ENCODE data around the gene C9orf85.

DNA sequence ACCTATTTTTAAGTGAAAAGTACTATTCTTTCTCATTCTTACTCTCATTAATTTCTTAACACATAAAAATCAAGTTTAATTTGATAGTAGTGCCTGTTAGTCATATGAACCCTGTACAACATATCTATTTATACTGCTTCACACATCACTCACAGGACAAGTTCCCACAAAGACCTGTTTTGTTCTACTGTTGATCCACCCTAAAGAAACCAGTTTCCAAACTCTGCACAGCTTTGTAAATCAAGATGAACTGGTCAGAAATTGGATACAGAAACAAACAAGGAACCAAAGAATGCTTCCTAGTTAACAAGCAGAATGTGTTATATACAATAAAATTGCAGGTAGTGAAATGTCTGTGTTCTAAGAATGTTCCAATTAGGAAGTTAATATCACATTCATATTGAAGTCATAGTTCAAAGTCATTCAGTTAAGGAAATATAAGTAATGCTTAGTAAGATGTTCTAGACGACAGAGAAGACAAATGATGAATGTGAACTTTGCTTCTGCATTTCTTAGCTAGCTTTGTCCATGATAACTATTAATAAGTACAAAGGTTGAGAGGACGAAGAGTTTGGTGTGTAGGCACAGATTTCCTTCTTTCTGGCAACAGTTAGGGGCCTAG is 33.4 kb downstream of the C9orf85 start:
- TF ChIP-seq, protein P1, sequence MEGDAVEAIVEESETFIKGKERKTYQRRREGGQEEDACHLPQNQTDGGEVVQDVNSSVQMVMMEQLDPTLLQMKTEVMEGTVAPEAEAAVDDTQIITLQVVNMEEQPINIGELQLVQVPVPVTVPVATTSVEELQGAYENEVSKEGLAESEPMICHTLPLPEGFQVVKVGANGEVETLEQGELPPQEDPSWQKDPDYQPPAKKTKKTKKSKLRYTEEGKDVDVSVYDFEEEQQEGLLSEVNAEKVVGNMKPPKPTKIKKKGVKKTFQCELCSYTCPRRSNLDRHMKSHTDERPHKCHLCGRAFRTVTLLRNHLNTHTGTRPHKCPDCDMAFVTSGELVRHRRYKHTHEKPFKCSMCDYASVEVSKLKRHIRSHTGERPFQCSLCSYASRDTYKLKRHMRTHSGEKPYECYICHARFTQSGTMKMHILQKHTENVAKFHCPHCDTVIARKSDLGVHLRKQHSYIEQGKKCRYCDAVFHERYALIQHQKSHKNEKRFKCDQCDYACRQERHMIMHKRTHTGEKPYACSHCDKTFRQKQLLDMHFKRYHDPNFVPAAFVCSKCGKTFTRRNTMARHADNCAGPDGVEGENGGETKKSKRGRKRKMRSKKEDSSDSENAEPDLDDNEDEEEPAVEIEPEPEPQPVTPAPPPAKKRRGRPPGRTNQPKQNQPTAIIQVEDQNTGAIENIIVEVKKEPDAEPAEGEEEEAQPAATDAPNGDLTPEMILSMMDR (IDR thresholded peaks at IDR 0.05), result no peak
- no peak for TF ChIP-seq ZFX (IDR thresholded peaks at IDR 0.05; ENCODE audit: borderline replicate concordance)

All from 22Rv1 (cell line).